Renal pelvis (tissue), 4 donors: ENCODE measurements around the gene TRIP10. TPM values are rescaled to one million over a fixed set of nuclear protein-coding genes. Genes with fewer than 3 reads are reported as not detected.
"Not testable (repeated sequence)": the region's sequence is repeated elsewhere in the genome, so short reads cannot be mapped to it uniquely, and the experiment has no call there.

Experiments
- DNase-seq: peaks from one replicate; pipeline ENCODE4 v3.0.0-alpha.2; 2013
- polyA plus RNA-seq, 3 donors: library from polyadenylated mRNA; unstranded; fragments of 120-200 nt; gene quantifications; one replicate each; pipeline ENCODE4 v1.2.1, GENCODE V29; 2013; ENCODE audit not compliant: insufficient read length in 3 of 3

TRIP10 gene
- polyA plus RNA-seq, 3 donors = 51.7 to 71.8 (median 58.3) TPM

GRCh38 chr19:6766357-6767080 is 27.0 kb downstream of the TRIP10 start:
- no peak for DNase-seq

DNA sequence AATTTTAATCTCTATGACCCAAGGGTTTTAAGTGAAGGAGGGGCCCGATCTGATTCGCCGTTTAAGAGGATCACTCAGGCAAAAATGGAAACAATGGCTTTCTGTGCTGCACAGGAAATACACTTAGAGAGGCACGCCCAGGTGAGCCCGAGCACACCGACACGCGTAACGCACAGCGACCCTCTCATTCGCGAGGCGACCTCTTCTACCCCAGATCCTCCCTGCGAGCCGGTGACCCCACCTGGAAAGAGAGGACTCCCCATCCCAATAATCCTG is 27.5 kb downstream of the TRIP10 start:
- DNase-seq = no peak

DNA sequence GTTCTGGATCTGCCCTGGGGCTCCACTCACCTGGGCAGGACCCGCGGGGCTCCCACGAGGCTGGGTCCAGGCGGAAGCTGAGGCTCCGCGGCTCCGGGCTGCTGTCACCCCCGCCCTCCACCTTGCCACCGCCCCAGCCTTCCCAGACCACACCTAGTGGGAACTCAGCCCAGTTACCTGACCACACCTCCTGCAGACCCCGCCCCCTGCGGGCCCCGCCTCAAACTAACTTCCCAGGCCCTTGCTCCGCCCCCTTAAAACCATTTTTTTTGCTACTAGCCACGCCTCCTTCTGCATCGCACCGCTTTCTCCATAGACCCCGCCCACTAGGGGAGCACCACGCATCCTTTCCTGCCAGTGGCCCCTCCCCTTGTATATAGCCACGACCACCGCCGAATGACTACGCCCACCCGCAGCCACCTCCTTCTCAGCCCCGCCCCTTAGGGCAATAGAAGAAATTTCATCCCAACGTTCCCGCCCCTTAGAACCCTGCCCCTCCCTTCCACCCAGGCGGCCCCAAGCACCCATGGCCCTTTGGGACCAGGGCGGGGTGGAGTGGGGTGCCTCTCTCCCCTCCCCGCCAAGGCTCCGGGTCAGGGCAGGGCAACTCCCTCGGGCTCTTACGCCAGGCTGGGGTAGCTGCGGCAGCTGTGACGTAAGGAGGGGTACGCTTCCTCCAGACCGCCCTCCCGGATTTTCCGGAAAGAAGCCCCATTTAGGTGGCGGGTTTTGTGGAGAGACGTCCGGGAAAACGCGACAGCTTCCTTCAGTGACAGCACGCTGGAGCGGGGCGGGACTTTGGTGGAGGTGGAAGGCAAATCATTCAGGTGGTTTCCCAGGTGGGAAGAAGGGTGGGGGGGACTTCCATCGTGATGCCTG is 28.1 kb downstream of the TRIP10 start, which contains the start of gene SH2D3A:
TSS of gene SH2D3A (minus strand) at position 79 of the 879 bp plus-strand sequence. CDS start 3,687 bp downstream, outside the sequence.
- peak; percentile 68 for DNase-seq

- DNase-seq = no peak
These were observed 28.8 kb downstream of the TRIP10 start for GRCh38 chr19:6768236-6768785.

- no peak for DNase-seq
These were observed 29.6 kb downstream of the TRIP10 start for GRCh38 chr19:6769006-6769619.

DNA sequence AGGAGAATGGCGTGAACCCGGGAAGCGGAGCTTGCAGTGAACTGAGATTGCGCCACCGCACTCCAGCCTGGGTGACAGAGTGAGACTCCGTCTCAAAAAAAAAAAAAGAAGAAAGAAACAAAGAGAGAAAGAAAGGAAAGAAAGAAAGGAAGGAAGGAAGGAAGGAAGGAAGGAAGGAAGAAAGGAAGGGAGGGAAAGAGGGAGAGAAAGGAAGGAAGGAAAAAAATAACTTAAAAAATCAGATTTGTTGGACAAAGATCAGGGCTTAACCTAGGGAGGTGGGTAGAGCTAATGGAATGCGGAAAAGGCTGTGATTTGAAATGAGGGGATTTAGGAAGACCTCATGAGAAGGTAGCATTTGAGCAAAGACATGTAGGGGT is 32.2 kb downstream of the TRIP10 start:
- not testable (repeated sequence) for DNase-seq

DNA sequence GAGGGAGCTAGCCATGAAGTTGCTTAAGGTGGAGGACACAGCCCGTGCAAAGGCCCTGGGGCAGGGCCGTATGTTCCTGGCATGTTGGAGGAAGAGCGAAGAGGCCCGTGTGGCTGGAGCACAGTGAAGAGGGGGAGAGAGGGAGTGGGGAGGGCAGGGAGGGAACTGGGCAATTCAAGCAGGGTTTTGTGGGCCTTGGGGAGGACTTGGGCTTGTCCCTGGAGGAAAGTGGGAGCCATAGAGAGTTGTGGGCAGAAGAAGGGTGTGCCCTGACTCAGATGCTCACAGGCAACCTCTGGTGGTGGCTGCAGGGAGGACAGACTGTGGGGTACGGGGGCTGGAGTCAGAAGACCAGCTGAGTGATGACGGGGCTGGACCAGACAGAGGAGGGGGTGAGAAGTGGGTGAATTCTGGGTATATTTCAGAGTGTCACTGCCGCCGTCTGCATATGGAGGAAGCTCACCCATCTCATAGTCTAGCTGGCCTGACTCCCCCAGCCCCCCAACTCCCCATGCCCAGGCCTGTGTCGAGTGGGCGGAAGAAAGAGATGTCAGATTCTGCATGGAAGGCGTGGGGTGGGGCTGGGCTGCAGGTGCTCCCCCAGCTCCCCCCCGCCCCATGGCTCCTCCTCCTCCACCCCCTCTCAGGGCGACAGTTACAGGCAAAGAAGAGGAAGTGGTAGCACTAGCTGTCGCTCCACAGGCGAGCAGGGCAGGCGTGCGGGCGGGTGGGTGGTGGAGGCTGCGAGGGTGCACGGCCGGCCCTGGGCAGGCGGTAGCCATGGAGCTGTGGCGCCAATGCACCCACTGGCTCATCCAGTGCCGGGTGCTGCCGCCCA is 32.8 kb downstream of the TRIP10 start, which contains the start of gene VAV1:
TSS of gene VAV1 (plus strand) at position 681 of the 838 bp plus-strand sequence. CDS start at position 781, 100 bp downstream.
- no peak for DNase-seq

- DNase-seq = no peak
These were observed 33.4 kb downstream of the TRIP10 start for GRCh38 chr19:6772866-6773322.

- no peak for DNase-seq
These were observed 33.9 kb downstream of the TRIP10 start for GRCh38 chr19:6773323-6773931.

- no peak for DNase-seq
These were observed 35.6 kb downstream of the TRIP10 start for GRCh38 chr19:6774821-6775707.

GRCh38 chr19:6776045-6776444 is 36.6 kb downstream of the TRIP10 start:
- DNase-seq = not testable (repeated sequence)

DNA sequence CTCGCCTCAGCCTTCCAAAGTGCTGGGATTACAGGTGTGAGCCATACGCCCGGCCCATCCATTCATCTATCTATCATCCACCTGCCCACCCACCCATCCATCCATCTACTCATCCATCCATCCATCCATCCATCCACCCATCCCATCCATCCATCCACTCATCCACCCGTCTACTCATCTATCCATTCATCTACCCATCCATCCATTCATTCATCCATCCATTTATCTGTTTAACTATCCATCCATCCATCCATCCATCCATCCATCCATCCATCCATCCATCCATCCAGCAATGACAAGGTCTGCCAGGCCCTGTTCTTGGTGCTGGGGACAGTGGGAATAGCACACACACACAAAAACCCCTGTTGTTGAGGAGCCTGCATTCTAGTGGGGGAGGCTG is 37.5 kb downstream of the TRIP10 start:
- no peak for DNase-seq

DNA sequence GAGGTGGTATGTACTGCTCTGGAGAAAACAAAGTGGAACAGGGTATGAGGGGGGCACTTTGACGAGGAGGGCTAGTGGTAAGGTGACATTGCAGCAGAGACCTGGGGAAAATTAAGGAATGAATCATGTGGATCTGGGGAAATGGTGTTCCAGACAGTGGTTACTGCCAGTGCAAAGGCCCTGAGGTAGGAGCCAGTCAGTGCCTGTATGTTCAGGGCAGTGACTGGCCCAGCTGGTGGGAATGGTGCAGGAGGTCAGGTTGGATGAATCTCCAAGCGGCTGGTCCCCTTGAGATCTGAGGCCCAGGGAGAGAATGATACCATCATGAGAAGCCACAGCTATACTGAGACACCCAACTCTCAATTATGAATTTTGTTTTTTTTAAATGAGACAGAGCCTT is 38.0 kb downstream of the TRIP10 start:
- DNase-seq = no peak

- no peak for DNase-seq
These were observed 38.9 kb downstream of the TRIP10 start for GRCh38 chr19:6778386-6778785.

- no peak for DNase-seq
These were observed 39.7 kb downstream of the TRIP10 start for GRCh38 chr19:6779206-6779605.

GRCh38 chr19:6787393-6787792 is 47.9 kb downstream of the TRIP10 start:
- no peak for DNase-seq

- DNase-seq = no peak
These were observed 49.4 kb downstream of the TRIP10 start for GRCh38 chr19:6788896-6789295.

GRCh38 chr19:6790194-6791128 is 51.0 kb downstream of the TRIP10 start:
- DNase-seq = no peak

GRCh38 chr19:6791237-6791636 is 51.8 kb downstream of the TRIP10 start:
- DNase-seq = no peak
